K562 (cell line): ENCODE data around the gene DPH7. TPM values are rescaled to one million over a fixed set of nuclear protein-coding genes. Genes with fewer than 3 reads are reported as not detected.

Source experiments
- E2F6 ChIP-seq, 2 experiments: IDR thresholded peaks; 2 replicates each; pipeline ENCODE4 v1.6.1; 2011; ENCODE audit warnings: borderline replicate concordance in 1 of 2, control low read depth in 1 of 2, low read depth in 1 of 2, low read length in 1 of 2, mild to moderate bottlenecking in 1 of 2, mixed read lengths in 1 of 2, moderate library complexity in 1 of 2; ENCODE audit not compliant: insufficient read depth in 1 of 2, insufficient read length in 1 of 2, poor library complexity in 1 of 2, severe bottlenecking in 1 of 2; ENCODE audit errors: extremely low read depth in 1 of 2
- ETS1 ChIP-seq: conservative IDR thresholded peaks from 2 replicates; pipeline ENCODE4 v1.6.1; 2011; ENCODE audit warnings: low read depth, mild to moderate bottlenecking, low read length; ENCODE audit not compliant: control insufficient read depth
- HDAC1 ChIP-seq, 2 experiments: fragments of 450-650 bp; IDR thresholded peaks; 2 replicates each; pipeline ENCODE4 v1.6.1; 2016 to 2017; ENCODE audit warnings: inconsistent platforms in 1 of 2, mild to moderate bottlenecking in 1 of 2, moderate library complexity in 1 of 2
- HLTF ChIP-seq: fragments of 450-650 bp; IDR thresholded peaks from 2 replicates; pipeline ENCODE4 v1.6.1; 2016
- HOXB6 ChIP-seq: fragments of 250-450 bp; sonication (Bioruptor Pico); IDR thresholded peaks from 2 replicates; pipeline ENCODE4 v1.5.1; 2022; ENCODE audit warnings: mild to moderate bottlenecking, borderline replicate concordance
- MGA ChIP-seq: fragments of 450-650 bp; IDR thresholded peaks from 2 replicates; pipeline ENCODE4 v1.6.1; 2016; ENCODE audit warnings: mild to moderate bottlenecking, moderate library complexity
- NCOA1 ChIP-seq: fragments of 450-650 bp; IDR thresholded peaks from 2 replicates; pipeline ENCODE4 v1.6.1; 2016; ENCODE audit warnings: low read depth
- PCBP1 ChIP-seq: fragments of 200-400 bp; formaldehyde crosslinking; IDR thresholded peaks from 2 replicates; pipeline ENCODE4 v1.6.1; 2018; ENCODE audit warnings: mild to moderate bottlenecking, low read depth, low read length; ENCODE audit not compliant: poor library complexity, severe bottlenecking
- SAP30 ChIP-seq: fragments of 200-600 bp; sonication (generic); IDR thresholded peaks from 2 replicates; pipeline ENCODE4 v1.6.1; 2012; ENCODE audit warnings: borderline replicate concordance, low read depth, mild to moderate bottlenecking, moderate library complexity, low read length, control low read depth, inconsistent platforms; ENCODE audit not compliant: insufficient read depth, poor library complexity, severe bottlenecking
- SMAD4 ChIP-seq: fragments of 250-450 bp; sonication (Bioruptor Pico); conservative IDR thresholded peaks from 2 replicates; pipeline ENCODE4 v1.8.0; 2021; ENCODE audit warnings: inconsistent platforms, mild to moderate bottlenecking, moderate library complexity
- SP1 ChIP-seq: sonication (generic); formaldehyde crosslinking; IDR thresholded peaks from 2 replicates; pipeline ENCODE4 v1.8.1; 2022; ENCODE audit warnings: mild to moderate bottlenecking, missing genetic modification reagents
- ZNF431 ChIP-seq: sonication (generic); formaldehyde crosslinking; IDR thresholded peaks from 2 replicates; pipeline ENCODE4 v1.8.0; 2022; ENCODE audit warnings: mild to moderate bottlenecking, missing genetic modification reagents
- polyA plus RNA-seq, 8 experiments: library from polyadenylated mRNA; depleted of rRNA in 4 of 8; stranded (reverse) in 5 of 8; unstranded in 3 of 8; fragments of >200 nt; fragmentation: Nextera tagmentation in 2 of 8; fragmentation: Illumina TruSeq in 1 of 8; extraction: Ambion mirVana in 2 of 8; extraction: Trizol in 1 of 8; gene quantifications; 2 replicates each; pipeline versions ENCODE4 v1.2.1 to v1.2.3, GENCODE V29; 2011 to 2014; ENCODE audit warnings: inconsistent platforms in 1 of 8, missing spikeins in 1 of 8
- total RNA-seq, 7 experiments: library from RNA; depleted of rRNA in 6 of 7; stranded (reverse); fragments of >200 nt in 6 of 7; fragmentation: Illumina TruSeq in 2 of 7; extraction: Trizol in 2 of 7; gene quantifications; 2 replicates each; pipeline versions ENCODE4 v1.2.1 to v1.2.3, GENCODE V29; 2011 to 2021; ENCODE audit warnings: low replicate concordance in 1 of 7

The DPH7 gene
- total and polyA plus RNA-seq, 9 of the 15 experiments (the other 6 are each of a cell fraction or from before 2014, with no cell fraction given): 13.9 to 68.6 (median 41.3) TPM

- peak; percentile 40; the same call in 1 of the 2 replicates for TF ChIP-seq MGA
- TF ChIP-seq ETS1: 0 out of 2 replicates have a peak, but pooled peaks have one; percentile 48
- TF ChIP-seq HLTF: peak; percentile 77
- TF ChIP-seq E2F6 (IDR thresholded peaks at IDR 0.05; ENCODE audit: borderline replicate concordance in 1 of 2, extremely low read depth in 1 of 2, insufficient read depth in 1 of 2, insufficient read length in 1 of 2, low read depth in 1 of 2, low read length in 1 of 2, poor library complexity in 1 of 2, severe bottlenecking in 1 of 2): peak in 1 of 2 experiments; percentile 1
- TF ChIP-seq SAP30: peak; percentile 55
- peak; percentile 12 for TF ChIP-seq PCBP1
- peak; percentile 42; the same call in 1 of the 2 replicates for TF ChIP-seq SMAD4 (CRISPR knock-in tag)
- TF ChIP-seq HDAC1 (IDR thresholded peaks at IDR 0.05): peak in 1 of 2 experiments; percentile 52; a peak in 1 of 4 replicates
- TF ChIP-seq ZNF431 (CRISPR knock-in tag): 0 out of 2 replicates have a peak, but pooled peaks have one; percentile 47
- TF ChIP-seq SP1 (CRISPR knock-in tag): peak; percentile 45; the same call in 1 of the 2 replicates
- TF ChIP-seq HOXB6: no peak
- TF ChIP-seq NCOA1: no peak
Observed at GRCh38 chr9:137552022-137552768, 26.5 kb downstream of the DPH7 start (continued).
